Glutamatergic neuron (in vitro differentiated cells): Measurements from ENCODE around the gene LIMS1. TPM values are rescaled to one million over a fixed set of nuclear protein-coding genes. Genes with fewer than 3 reads are reported as not detected.

ENCODE experiments used
- DNase-seq: peaks from one replicate; pipeline ENCODE4 v3.0.0; 2022
- H3K27ac Mint-ChIP-seq: one replicate; pipeline ENCODE4 v1.8.0; 2020; ENCODE audit warnings: mild to moderate bottlenecking, mixed read lengths, inconsistent platforms; ENCODE audit not compliant: unreplicated experiment
- H3K27me3 Mint-ChIP-seq: one replicate; pipeline ENCODE4 v1.8.0; 2020; ENCODE audit warnings: mild to moderate bottlenecking, moderate library complexity, mixed read lengths, inconsistent platforms; ENCODE audit not compliant: unreplicated experiment
- H3K36me3 Mint-ChIP-seq: one replicate; pipeline ENCODE4 v1.8.0; 2020; ENCODE audit warnings: mild to moderate bottlenecking, mixed read lengths, inconsistent platforms; ENCODE audit not compliant: unreplicated experiment
- H3K4me1 Mint-ChIP-seq: one replicate; pipeline ENCODE4 v1.8.0; 2020; ENCODE audit warnings: mild to moderate bottlenecking, low read depth, mixed read lengths, inconsistent platforms; ENCODE audit not compliant: unreplicated experiment
- H3K4me3 Mint-ChIP-seq: one replicate; pipeline ENCODE4 v1.8.0; 2020; ENCODE audit warnings: mild to moderate bottlenecking, mixed read lengths, inconsistent platforms; ENCODE audit not compliant: unreplicated experiment
- H3K9me3 Mint-ChIP-seq: one replicate; pipeline ENCODE4 v1.8.0; 2020; ENCODE audit warnings: mild to moderate bottlenecking, moderate library complexity, mixed read lengths, inconsistent platforms; ENCODE audit not compliant: unreplicated experiment
- total RNA-seq: library from RNA; stranded (reverse); fragmentation: NEBNext Ultra II Directional; extraction: Animal tissue kit (Norgen Biotek cat#: 25700); gene quantifications from one replicate; pipeline ENCODE4 v1.2.1, GENCODE V29; 2021; ENCODE audit not compliant: unreplicated experiment
- TF ChIP-seq, protein P1 (sequence below): fragments of 200-600 bp; sonication (generic); IDR thresholded peaks from one replicate; pipeline ENCODE4 v1.5.0; 2021; ENCODE audit not compliant: partially characterized antibody, unreplicated experiment

LIMS1 gene
- total RNA-seq, 1 donor from 2014 or later: 18.5 TPM

DNA sequence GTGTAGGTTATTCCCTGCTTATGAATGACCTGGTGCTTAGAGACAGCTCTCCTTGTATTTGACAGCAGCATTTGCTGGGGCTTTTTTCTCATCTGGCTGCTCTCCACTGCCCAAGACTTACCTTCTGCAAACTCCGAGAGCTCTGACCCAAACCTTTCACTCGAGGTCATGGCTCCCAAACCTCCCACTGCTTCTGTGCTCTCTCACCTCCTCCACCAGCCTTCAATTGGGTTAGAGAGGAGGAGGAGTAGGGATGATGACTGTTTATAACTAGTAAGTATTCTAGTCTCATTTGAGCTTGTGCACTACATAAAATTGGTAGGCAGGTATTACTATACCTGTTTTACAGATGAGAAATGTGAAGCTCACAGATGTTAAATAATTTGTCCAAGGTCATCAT, 40.1 kb downstream of the LIMS1 start:
- H3K4me1 Mint-ChIP-seq: no peaks in the 10 kb centered on the region
- H3K36me3 Mint-ChIP-seq: no peaks in the 10 kb centered on the region
- no peak for DNase-seq
- TF ChIP-seq, protein P1, sequence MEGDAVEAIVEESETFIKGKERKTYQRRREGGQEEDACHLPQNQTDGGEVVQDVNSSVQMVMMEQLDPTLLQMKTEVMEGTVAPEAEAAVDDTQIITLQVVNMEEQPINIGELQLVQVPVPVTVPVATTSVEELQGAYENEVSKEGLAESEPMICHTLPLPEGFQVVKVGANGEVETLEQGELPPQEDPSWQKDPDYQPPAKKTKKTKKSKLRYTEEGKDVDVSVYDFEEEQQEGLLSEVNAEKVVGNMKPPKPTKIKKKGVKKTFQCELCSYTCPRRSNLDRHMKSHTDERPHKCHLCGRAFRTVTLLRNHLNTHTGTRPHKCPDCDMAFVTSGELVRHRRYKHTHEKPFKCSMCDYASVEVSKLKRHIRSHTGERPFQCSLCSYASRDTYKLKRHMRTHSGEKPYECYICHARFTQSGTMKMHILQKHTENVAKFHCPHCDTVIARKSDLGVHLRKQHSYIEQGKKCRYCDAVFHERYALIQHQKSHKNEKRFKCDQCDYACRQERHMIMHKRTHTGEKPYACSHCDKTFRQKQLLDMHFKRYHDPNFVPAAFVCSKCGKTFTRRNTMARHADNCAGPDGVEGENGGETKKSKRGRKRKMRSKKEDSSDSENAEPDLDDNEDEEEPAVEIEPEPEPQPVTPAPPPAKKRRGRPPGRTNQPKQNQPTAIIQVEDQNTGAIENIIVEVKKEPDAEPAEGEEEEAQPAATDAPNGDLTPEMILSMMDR: no peak
- H3K9me3 Mint-ChIP-seq: no peaks in the 10 kb centered on the region
- no peaks in the 10 kb centered on the region for H3K27me3 Mint-ChIP-seq
- H3K27ac Mint-ChIP-seq: no peak overlapping the region
- H3K4me3 Mint-ChIP-seq: no peak overlapping the region

DNA sequence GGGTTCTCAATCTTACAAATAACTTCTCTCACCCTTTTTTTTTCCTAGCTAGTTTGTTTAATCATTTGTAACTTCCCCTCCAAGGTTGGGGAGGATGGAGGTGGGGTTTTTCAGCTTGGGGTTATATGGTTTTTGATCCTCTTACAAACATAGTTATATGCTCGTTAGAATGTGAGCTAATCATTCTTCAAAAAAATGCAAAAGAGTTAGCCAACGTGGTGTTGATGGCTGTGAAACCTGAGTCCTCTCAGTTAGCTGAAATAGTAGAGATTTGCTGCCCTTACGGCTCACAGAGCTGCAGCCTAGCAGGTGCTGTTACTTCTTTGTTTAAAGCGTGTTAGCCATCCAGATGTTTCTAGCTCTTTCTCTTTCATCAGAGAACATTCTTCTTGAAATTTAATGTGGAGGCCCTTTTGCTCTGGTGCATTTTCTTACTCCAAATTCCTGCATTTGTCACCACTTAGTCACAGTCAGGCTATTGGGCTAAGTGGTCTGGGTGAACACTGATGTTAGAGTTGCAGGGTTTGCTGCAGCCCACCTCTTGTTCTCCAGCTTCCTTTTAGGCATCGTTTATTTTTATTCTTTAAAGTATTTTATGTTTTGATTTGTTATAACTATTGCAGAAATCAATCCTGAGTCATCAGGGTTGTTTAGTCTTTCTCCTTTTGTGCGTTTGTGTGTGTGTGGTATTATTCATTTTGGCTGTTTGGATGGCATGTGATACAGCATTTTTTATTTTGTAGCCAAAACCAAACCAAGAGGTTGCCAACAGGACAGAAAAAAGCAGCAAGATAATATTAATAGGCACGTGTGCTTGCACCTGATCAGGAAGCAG, 41.1 kb downstream of the LIMS1 start:
- H3K4me1 Mint-ChIP-seq: no peaks in the 10 kb centered on the region
- H3K4me3 Mint-ChIP-seq: no peak overlapping the region
- H3K9me3 Mint-ChIP-seq: peaks cover 2% of the 10 kb centered on the region
- no peak for DNase-seq
- H3K27me3 Mint-ChIP-seq: no peaks in the 10 kb centered on the region
- TF ChIP-seq, protein P1: no peak
- H3K27ac Mint-ChIP-seq: no peak overlapping the region
- H3K36me3 Mint-ChIP-seq: no peaks in the 10 kb centered on the region

DNA sequence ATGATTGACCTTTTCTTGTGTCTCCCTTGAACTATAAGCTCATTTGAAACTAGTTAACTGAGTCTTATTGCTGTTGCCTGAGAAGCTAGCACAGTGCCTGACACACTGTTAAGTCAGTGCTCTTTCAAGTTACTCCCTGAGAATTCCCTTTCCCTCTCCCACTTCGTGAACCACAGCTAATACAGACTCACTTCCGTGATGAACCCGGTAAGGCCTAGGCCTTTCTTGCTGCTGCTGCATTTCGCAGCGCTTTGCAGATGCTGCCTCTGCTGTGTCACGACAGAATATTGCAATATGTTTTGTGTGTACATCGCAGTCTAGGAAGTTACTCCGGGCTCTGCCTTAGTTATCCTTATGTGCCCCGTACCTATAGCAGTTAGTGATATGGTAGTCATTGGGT, 42.8 kb downstream of the LIMS1 start:
- no peaks in the 10 kb centered on the region for H3K36me3 Mint-ChIP-seq
- TF ChIP-seq, protein P1: no peak
- H3K4me3 Mint-ChIP-seq: no peak overlapping the region
- H3K27me3 Mint-ChIP-seq: no peaks in the 10 kb centered on the region
- no peak overlapping the region for H3K27ac Mint-ChIP-seq
- no peaks in the 10 kb centered on the region for H3K4me1 Mint-ChIP-seq
- no peak for DNase-seq
- peaks cover 2% of the 10 kb centered on the region for H3K9me3 Mint-ChIP-seq

DNA sequence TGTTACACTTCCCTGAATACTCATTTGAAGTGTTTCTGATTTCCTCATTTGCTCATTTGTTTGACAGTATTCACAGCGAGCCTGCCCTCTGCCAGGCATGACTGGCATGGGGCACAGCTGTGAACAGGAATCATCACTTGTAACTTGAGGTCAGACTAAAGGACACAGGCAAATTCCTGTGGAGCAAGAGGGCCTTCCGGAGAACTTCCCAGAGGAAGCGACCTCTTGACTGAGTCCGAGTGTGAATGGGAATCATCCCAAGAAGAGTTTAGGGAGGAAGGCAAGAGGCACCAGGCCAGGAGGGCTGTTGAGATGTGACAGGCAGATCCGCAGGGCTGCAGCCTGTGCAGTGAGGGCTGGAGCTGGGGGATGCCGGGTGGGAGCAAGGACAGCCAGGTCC, 45.4 kb downstream of the LIMS1 start:
- H3K27ac Mint-ChIP-seq: no peak overlapping the region
- TF ChIP-seq, protein P1: no peak
- no peaks in the 10 kb centered on the region for H3K4me1 Mint-ChIP-seq
- peaks cover 2% of the 10 kb centered on the region for H3K9me3 Mint-ChIP-seq
- H3K27me3 Mint-ChIP-seq: peaks cover 3% of the 10 kb centered on the region
- DNase-seq: no peak
- no peak overlapping the region for H3K4me3 Mint-ChIP-seq
- no peaks in the 10 kb centered on the region for H3K36me3 Mint-ChIP-seq

DNA sequence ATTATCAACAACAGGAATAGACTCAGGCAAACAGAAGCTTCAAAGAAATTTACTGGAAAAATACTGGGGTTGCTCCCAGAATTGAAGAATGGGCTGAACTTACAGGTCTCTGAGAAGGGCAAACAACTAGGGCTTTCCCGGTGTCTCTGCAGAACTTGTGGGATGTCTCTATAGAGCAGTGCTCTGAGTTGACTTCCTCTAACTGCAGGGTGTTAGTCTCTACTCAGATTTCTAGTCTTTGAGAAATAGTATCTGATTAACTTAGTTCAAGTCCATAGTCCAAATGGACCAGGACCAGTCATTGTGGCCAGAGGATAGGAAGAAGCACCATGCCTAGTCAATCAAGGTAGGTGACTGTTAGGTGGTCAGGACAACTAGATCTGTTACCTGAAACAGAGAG, 45.8 kb downstream of the LIMS1 start:
- Mint-ChIP-seq H3K4me1 (peaks cover under 1% of the 10 kb centered on the region), H3K27me3 (peaks cover 4% of the 10 kb centered on the region), H3K9me3 (peaks cover 2% of the 10 kb centered on the region), H3K27ac (no peak overlapping the region), H3K4me3 (no peak overlapping the region), H3K36me3 (no peaks in the 10 kb centered on the region)
- DNase-seq: no peak
- TF ChIP-seq, protein P1: no peak
